GM10248 (cell line): ENCODE data around the gene SSPN.

Source experiments
- CTCF ChIA-PET: fragments of 300-600 bp; sonication (Branson Sonifier 250); formaldehyde crosslinking; extraction: SDS; loops from one replicate; lab custom pipeline; 2021; ENCODE audit warnings: antibody characterized with exemption; lab: Yijun Ruan, JAX
- POLR2A ChIA-PET: fragments of 350-650 bp; sonication (Branson Sonifier 250); formaldehyde crosslinking; extraction: SDS; loops from one replicate; lab custom pipeline; 2020; ENCODE audit warnings: antibody characterized with exemption; lab: Yijun Ruan, JAX
- DNase-seq: peaks from one replicate; pipeline ENCODE4 v3.0.0; 2012; ENCODE audit errors: extremely low spot score
- CTCF ChIP-seq: IDR thresholded peaks from 2 replicates; pipeline ENCODE4 v1.5.1; 2012; ENCODE audit warnings: mild to moderate bottlenecking, low read depth; ENCODE audit errors: extremely low read depth, missing control alignments, control extremely low read depth

SSPN gene

GRCh38 chr12:26195250-26195640 lies at the start of gene SSPN:
SSPN (plus strand) TSS chr12:26195573; CDS start chr12:26195673, 100 bp downstream.
- DNase-seq = peak; percentile 21
- CTCF ChIA-PET = interaction anchor here (0.8 to 1.5 kb wide), 5 partner anchors 8 to 147 kb away, joined by 3 to 4 read pairs (median 3); no protein-coding TSS in a partner anchor
- TF ChIP-seq CTCF = no peak
- POLR2A ChIA-PET = no interaction called here

GRCh38 chr12:26148291-26148690 lies 47.1 kb upstream of the SSPN start:
- no peak for TF ChIP-seq CTCF
- ChIA-PET POLR2A (no interaction called here), CTCF (interaction anchor here (0.8 to 1.7 kb wide), 4 partner anchors 8 to 29 kb away, joined by 3 to 5 read pairs (median 4); no protein-coding TSS in a partner anchor)
- DNase-seq = no peak

GRCh38 chr12:26149968-26150500 lies 45.3 kb upstream of the SSPN start:
- ChIA-PET CTCF (interaction anchor here (1.0 to 1.5 kb wide), 4 partner anchors 13 to 31 kb away, joined by 3 to 5 read pairs (median 3); no protein-coding TSS in a partner anchor), POLR2A (no interaction called here)
- DNase-seq = no peak
- no peak for TF ChIP-seq CTCF

- CTCF ChIA-PET = interaction anchor here (1.2 to 1.3 kb wide), 2 partner anchors 12 to 14 kb away, joined by 3 read pairs; no protein-coding TSS in a partner anchor
- no peak for DNase-seq
- no peak for TF ChIP-seq CTCF
- POLR2A ChIA-PET = no interaction called here
Observed at GRCh38 chr12:26150736-26151450, 44.5 kb upstream of the SSPN start.

- ChIA-PET POLR2A (no interaction called here), CTCF (interaction anchor here (0.8 to 2.0 kb wide), 5 partner anchors 8 to 34 kb away, joined by 3 to 7 read pairs (median 3); no protein-coding TSS in a partner anchor)
- DNase-seq = no peak
- TF ChIP-seq CTCF = no peak
Observed at GRCh38 chr12:26152507-26153102, 42.8 kb upstream of the SSPN start.

GRCh38 chr12:26153421-26154154 lies 41.8 kb upstream of the SSPN start:
- CTCF ChIA-PET = interaction anchor here (0.8 to 2.0 kb wide), 6 partner anchors 9 to 35 kb away, joined by 3 to 7 read pairs (median 3); no protein-coding TSS in a partner anchor
- TF ChIP-seq CTCF = no peak
- no peak for DNase-seq
- POLR2A ChIA-PET = no interaction called here
